GM21528 (cell line): ENCODE results near the gene FAM180B.
A peak's percentile ranks its signal among the peaks of the same experiment; 100 is the strongest.

Experiments
- ATAC-seq: cut with Tn5 transposase; IDR thresholded peaks from one replicate; pipeline ENCODE4 v1.9.1; 2021; ENCODE audit warnings: mild to moderate bottlenecking, moderate library complexity; ENCODE audit not compliant: unreplicated experiment, low FRiP score

FAM180B gene

DNA sequence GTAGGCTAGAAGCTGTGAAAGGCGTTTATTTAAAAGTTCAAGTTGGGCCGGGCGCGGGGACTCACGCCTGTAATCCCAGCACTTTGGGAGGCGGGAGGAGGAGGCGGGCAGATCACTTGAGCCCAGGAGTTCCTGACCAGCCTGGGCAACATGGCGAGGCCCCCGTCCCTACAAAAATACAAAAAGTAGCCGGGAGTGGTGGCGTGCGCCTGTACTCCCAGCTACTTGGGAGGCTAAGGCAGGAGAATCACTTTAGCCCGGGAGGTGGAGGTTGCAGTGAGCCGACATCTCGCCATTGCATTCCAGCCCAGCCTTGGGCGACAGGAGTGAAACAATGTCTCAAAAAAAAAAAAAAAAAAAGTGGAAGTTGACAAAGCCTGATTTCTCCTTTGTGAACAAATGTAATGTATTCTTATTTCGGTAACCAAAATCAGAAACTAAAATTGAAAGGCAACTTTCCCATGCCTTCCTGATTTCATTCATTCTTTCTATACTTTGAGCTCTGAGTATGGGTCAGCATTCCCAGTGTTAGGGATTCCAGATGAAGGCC lies 20.3 kb upstream of the FAM180B start:
- ATAC-seq: peak; percentile 9

DNA sequence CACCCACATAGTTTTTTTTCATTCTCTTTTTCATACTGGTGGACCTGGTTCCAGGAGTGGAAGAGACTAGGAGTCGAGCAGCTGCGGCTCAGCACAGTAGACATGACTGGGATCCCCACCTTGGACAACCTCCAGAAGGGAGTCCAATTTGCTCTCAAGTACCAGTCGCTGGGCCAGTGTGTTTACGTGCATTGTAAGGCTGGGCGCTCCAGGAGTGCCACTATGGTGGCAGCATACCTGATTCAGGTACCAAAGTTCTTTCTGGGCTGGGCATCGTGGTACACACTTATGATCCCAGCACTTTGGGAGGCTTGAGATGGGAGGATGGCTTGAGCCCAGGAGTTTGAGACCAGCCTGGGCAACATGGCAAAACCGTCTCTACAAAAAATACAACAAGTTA lies 16.8 kb upstream of the FAM180B start:
- ATAC-seq: no peak

DNA sequence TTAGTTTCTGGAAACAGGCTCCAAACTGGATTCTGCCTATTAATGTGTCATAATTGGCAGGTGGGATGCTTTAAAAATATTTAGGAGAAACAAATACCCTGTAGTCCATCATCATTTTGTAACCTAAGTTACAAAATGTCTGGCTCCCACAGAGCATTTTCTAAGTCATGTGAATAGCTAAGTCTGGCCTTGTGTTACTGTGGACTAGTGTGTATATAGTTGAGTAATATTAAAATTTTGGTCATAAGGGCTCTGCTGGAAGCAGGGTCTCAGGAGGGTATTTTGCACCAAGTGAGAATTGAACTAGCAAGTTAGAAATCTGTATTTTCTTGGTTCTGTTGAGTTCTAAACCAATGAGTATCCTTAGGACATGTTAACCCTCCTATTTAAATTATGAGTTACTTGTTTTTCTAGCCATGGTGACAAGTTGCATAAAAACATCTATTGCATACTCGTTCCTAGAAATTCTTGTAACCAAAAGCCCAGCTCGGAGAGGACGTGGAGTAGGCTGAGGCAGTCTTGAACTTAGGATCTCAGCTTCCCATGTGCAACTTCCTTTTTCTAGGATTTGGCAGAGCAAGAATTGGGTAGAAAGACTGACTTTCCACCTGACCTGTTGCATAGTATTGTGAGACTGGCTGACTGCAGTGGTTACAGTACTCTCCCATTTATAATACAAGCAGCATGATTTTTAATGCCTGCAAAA lies 15.7 kb upstream of the FAM180B start:
- no peak for ATAC-seq

DNA sequence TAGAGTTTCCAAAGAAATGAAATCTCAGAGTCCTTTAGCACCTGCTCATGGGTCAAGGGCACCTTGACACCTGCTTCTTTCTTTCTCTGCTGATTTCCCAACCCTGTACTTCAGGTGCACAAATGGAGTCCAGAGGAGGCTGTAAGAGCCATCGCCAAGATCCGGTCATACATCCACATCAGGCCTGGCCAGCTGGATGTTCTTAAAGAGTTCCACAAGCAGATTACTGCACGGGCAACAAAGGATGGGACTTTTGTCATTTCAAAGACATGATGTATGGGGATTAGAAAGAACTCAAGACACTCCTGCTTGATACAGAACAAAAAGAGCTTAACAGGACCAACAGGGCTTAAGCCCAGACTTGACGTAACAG lies 15.1 kb upstream of the FAM180B start:
- no peak for ATAC-seq

DNA sequence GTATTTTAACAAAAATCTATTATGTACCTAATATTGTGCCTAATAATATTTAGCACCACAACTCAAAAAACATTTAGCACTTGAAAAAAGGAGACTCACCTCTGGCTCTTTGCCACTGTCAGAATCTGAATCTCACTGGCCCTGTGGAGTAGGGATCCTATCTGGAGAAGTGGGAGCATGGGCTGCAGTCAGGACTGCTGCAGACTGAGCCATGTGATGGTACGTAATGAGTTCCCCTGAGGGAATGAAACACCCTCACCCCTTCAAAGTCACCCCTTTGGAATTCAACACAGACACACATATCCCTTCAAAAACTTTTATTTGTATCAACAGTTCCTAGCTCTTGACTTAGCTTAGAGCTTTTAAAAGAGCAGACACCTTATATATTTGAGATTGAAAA lies 14.6 kb upstream of the FAM180B start:
- ATAC-seq: no peak

DNA sequence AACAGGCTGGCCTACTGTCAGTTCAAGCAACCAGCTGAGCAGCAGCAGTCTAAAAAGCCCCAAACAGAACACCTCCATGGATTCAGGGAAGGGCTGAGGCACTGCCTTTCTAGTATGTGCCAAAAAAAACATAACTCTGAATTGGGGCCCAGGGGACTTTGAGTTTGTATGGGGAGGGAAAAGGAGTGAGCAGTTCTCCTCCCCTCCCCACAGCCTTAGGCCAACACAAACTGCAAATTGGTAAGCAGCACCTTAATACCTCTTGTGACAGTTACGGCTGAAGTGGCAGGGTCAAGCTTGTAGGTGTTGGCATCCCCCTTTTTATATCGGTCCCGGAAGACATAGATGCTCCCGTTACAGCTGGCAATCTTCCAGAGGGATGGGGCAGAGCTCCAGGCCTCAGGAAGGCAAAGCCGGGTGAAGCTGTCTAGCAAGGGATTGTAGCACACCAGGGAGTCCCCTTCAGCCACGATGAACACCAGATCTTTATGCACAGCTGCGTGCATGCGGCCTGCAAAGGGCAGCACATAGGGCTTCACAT lies 13.7 kb upstream of the FAM180B start:
- ATAC-seq: no peak

DNA sequence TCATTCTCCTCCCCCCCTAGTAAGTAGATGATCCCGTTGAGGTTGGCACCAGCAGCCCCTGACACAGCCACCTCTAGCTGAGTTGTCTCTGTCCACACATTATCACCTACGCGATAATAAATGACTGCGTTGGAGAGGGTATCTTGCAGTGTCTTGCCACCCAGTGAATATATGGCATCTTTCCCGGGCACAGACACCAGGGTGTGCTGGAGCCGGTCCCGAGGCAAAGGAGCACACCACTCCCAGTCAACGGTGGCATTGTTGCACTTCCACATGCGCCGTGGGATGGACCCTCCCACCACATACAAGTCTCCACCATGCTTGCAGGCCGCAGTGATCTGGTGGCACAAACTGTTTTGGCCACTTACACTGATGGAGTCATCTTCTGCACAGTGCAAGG lies 13.2 kb upstream of the FAM180B start:
- ATAC-seq: no peak

DNA sequence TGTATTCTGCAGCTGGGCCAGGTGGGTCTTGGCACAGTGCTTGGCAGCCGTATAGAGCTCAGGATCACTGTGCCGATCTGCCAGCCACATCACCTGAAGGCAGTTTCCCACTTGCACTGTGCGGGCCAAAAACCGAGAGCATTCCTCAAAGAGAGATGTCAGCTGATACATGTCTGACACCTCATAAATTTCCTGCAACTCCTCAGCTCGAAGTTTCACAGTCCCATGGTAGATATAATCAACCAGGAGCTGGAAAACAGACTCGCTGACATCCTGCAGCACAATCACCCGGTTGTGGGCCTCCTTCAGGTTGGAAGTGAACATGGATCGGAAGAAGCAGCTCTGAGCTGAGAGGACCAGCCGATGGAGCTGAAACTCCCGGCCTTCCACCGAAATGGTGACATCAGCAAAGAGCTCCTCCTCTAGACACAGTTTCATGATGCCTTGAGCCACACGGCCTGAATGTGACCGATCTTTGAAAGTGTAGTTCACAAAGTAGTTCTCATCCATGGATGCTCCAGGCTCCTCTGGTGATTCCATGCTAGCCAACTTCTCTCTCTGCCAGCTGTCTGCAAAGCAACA lies 8.9 kb upstream of the FAM180B start:
- no peak for ATAC-seq

DNA sequence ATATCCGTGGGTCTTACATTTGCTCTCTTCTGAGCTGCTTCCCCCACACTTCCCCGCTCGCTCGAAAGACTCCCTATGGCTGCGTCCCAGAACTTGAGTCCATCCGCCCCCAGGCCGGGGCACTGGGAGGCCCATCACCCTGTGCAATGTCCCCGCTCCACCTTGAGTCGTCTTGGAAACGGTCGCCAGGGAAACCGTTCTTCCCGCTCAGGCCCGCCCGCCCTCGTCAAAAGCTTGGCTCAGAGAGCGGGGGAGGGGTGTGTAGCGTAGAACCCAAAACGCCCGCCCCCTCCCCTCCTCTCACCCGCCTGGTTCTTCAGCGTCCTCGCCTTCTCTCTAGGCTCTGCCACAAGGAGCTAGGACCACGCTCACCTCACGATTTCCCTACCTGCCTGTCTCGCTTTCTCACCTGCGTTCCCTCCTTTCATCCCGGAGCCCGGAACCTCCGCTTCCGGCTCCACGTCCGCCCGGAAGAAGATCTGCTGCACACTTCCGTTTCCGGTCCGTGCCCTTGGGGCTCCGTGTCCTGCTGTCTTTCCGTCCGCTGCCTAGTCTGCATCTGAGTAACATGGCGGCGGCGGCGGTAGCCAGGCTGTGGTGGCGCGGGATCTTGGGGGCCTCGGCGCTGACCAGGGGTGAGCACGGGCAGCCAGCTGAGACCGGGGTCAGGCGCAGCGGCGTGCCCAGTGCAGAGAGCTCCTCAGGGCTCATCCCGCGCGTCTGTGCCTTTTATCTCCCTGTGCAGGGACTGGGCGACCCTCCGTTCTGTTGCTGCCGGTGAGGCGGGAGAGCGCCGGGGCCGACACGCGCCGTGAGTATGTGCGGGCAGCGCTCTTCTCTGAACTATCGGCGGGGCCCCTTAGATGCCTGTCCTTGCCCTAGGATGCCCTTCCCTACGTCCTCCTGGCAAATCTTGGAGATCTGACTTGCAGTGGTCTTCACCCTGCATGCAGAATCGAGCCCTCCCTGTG lies 7.7 kb upstream of the FAM180B start, which contains the start of the genes KBTBD4 and NDUFS3:
KBTBD4 (minus strand) TSS at position 447 of the 971 bp plus-strand sequence; CDS start at position 428, 19 bp downstream.
NDUFS3 (plus strand) TSS at position 551 of the 971 bp plus-strand sequence; CDS start at position 569, 18 bp downstream.
- peak; percentile 89 for ATAC-seq

DNA sequence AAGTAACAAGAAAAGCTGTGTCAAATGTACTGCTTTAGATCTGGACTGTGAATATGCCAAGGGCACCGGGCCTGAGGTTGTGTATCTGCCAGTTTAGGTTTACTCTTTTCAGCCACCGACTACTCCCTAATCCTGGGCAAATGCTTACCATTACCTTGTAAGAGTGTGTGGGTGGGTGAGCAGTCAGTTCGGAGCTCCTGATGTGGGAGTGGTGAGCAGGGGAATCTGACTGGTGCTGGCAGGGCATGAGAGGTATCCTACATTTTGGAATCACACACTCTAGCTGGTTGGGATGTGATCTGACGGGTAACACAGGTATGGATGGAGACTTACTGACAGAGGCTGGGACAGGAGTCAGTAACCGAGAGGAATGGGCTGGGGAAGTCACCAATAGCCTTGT lies 2.6 kb upstream of the FAM180B start:
- no peak for ATAC-seq

DNA sequence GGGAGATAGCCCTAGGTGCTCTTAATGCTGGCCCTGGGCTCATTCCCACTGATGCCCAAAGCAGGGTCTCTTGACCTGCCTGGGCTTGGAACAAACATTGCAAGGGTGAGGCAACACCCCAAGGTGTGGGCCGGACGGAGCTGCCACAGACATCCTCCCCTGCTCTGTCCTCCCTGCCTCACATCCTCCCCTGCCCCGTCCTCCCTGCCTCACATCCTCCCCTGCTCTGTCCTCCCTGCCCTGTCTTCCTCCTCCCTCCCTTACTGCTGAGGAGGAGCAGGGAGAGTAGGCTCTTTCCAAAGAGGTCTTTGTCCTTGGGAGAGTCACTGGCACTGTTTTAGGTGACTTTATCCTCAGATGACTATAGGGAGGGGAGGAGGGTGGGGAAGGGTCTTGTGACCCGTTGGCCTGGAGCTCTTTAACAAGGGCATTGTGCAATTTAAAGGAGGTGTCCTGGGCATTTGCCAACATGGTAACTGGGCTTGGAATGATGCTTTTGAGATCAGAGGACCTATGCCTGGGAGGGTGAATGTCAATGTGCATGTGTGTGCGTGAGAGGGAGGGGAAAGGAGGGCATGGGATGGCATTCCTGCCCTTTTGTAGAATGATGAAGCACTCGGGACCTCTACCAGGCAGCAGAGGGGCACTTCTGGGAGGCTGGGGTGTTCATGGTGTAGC lies 700 bp downstream of the FAM180B start:
- ATAC-seq: no peak

DNA sequence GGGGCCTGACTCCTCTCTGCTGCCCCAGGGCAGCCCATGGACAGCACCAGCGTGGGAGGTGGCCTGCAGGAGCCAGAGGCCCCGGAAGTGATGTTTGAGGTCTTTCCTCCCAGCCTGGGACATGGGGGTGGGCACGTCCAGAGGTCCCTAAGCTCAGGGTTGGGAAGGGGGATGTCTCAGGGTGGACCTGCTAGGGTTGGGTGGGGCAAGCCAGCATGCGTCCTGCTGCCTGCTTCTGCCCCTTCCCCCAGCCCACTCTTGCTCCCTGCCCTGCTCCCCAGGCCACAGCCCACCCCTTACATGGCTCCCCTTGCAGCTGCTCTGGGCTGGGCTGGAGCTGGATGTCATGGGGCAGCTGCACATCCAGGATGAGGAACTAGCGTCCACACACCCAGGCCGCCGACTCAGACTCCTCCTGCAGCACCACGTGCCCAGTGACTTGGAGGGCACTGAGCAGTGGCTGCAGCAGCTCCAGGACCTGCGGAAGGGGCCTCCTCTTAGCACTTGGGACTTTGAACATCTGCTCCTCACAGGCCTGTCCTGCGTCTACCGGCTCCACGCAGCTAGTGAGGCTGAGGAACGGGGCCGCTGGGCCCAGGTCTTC lies 1.3 kb downstream of the FAM180B start:
- ATAC-seq: no peak

DNA sequence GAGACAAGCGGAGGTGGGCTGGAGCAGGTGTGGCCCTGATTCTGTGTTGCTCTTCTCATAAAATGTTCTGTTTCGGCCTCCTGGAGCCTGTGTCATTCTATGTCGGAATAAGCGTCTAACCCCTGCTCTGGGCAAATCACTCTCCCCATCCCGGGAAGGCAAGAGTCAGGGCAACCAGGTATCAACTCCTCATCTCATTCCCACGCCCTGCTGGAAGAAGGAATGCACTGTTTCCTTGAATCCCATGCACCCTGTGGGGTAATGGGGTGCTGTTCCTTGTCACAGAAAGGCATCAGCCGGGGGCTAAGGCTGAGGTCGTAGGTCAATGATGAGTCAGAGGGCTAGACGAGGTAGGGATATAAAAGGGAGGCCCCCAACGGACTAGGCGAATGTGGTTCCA lies 2.6 kb downstream of the FAM180B start:
- no peak for ATAC-seq

DNA sequence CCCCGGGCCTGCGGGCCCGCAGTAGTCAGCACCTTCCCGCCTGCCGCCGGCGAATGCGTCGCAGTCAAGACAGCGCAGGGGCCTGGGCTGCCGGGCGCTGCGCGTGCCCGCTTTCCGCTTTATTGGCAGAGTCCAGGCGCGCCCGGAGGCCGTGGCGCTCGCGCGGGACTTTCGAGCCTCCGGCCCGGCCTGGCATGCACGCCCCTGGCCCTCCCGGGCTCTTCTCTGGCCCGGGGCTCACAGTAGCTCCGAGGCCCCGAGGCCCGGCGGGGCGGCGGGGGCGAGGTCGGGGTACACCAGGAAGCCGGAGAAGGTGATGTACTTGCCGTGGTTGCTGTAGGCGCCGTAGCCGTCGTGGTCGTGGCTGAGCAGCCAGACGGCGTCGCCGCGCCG lies 3.1 kb downstream of the FAM180B start:
- ATAC-seq: no peak

DNA sequence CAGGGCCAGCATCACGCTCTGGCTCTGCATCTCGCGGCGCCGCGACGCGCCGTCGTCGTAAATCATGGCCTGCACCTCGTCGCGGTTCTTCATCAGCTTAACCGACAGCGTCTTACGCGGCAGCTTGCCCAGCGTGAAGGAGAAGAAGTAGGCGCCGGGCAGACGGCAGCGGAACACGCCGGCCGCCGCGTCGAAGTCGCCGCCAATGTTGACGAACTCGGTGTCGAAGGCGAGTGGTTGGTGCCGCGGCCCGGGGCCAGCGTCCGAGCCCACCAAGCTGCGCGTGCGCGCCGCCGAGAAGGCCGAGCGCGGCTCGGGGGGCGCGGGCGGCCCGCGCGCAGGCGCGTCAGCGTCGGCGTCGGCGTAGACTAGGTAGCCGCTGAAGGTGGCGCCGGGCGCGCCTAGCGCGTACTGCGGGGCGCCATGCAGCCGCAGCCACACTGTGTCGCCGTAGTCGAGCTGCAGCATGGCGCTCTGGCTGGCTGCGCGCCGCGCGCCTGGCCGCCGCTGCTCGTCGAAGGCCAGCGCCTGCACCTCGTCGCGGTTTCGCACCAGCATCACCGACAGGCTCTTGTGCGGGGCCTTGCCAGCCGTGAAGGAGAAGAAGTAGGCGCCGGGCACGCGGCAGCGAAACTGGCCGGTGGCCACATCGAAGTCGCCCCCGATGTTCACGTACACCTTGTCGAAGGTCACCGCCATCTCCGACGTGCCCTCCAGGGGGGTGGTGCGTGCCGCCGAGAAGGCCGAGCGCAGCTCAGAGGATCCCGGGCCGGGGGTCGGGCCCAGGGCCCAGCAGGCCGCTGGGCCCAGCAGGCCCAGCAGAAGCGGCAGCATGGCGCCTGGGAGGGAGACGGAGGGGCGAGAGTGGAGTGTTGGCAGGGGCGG lies 3.7 kb downstream of the FAM180B start:
- ATAC-seq: no peak

DNA sequence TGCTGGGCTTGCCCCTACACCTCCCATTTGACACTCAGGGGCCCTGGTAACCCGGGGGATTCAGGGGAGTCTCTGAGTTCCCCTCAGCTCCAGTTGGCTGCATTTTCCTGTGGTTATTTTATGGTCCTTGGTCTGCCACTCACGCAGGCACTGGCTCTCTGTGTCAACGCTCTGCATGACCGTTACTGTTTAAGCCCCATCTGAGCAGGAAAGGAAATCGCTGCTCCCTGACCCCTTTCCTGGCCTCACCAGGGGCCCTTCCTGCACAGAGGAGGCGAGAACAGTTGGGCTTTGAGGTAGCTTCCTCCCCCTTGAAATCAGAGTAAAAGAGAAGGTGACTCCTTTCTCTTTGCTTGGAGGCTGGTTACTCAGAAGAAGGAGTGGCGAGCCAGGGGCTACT lies 5.3 kb downstream of the FAM180B start:
- no peak for ATAC-seq

DNA sequence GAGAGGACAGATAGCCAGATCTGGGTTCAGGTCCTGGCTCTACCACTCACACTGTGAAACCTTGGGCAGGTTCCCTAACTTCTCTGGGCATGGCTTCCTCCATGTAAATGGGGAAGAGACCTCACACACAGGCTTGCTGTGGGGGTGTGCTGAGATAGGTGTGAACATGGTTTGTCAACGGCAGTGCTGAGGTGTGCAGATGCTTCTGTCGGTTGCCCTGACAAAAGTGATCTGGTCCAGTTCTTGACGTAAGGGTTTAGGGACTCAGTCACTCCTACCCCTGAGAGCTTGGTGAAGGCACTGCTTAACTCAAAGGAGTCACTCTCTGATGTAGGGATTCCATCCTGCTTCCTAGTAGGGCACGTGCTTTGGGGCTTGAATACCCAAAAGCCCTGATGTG lies 5.8 kb downstream of the FAM180B start:
- no peak for ATAC-seq

DNA sequence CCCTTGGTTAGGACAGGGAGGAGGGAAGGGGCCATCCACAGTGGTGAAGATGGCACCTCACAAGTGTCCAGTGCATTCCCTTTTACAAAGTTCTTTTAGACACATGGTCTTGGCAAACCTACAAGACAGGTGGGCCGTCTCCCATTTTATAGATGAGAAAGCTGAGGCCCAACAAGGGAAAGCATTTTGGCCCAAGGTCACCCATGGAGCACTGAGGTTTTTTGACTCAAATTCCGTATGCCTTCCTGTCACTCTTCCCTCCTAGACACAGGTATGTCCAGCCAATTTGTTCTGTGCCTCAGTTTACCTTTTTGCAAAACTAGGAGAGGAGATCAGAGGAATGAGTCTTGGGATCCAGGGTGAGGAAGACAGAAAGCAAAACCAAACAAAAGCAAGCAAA lies 6.5 kb downstream of the FAM180B start:
- ATAC-seq: no peak

DNA sequence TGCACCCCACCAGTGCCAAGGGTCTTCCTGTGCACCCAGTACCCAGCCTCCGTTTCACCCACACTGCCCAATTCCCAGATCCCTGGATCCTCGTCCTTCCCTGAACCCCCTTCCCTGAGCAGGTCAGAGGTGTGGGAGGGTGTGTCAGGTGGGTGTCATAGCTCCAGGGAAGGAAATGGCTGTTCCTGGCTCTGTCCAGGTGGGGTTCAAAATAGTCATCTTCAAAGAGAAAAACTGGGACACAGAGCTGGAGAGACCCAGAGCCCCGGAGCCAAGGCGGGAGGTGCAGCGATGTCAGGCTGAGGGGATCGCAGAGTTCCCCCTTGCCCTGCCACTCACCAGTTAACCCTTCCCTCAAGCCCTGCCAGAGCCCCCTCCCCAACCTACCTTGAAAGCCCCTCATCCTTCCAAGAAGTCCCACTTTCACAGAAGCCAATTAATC lies 7.0 kb downstream of the FAM180B start:
- no peak for ATAC-seq
